Stimulated activated CD8-positive, alpha-beta memory T cell treated with anti-CD3 and anti-CD28 coated beads, Interleukin-12 subunit alpha, Interleukin-12 subunit beta, amount 100 ng/mL, for 24 hours (primary cell): ENCODE data around the gene NLRP7.
"Not testable (repeated sequence)": the region's sequence is repeated elsewhere in the genome, so short reads cannot be mapped to it uniquely, and the experiment has no call there.

Experiments
- DNase-seq: peaks from one replicate; pipeline ENCODE4 v3.0.0-alpha.2; 2020; ENCODE audit errors: extremely low read depth

Gene NLRP7

DNA sequence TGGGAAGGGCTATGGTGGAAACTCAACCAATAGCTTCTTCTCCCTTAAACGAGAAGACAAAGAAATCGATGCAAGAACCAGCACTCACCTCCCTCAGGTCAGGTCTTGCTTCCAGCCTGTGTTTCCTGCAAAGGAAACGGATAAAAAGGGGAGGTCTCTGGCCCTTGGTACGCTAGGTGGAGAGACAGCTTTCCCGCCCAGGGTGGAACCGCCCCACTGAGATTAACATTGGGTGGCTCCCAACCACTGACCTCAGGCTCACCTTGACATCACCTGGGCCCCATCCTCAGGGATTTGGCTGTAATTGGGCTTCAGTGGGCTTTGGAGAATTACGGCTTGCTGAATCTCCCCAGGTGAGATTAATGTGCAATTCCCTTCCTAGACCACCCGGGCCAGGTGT, at the start of gene NLRP7:
NLRP7 (minus strand) TSS at position 150 of the 400 bp plus-strand sequence.
- no peak for DNase-seq

GRCh38 chr19:54995561-54995960, 48.2 kb upstream of the NLRP7 start:
- no peak for DNase-seq

GRCh38 chr19:54989531-54989930, 42.2 kb upstream of the NLRP7 start:
- not testable (repeated sequence) for DNase-seq

DNA sequence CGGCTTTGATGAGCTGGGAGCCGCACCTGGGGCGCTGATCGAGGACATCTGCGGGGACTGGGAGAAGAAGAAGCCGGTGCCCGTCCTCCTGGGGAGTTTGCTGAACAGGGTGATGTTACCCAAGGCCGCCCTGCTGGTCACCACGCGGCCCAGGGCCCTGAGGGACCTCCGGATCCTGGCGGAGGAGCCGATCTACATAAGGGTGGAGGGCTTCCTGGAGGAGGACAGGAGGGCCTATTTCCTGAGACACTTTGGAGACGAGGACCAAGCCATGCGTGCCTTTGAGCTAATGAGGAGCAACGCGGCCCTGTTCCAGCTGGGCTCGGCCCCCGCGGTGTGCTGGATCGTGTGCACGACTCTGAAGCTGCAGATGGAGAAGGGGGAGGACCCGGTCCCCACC, 35.2 kb upstream of the NLRP7 start:
- not testable (repeated sequence) for DNase-seq

DNA sequence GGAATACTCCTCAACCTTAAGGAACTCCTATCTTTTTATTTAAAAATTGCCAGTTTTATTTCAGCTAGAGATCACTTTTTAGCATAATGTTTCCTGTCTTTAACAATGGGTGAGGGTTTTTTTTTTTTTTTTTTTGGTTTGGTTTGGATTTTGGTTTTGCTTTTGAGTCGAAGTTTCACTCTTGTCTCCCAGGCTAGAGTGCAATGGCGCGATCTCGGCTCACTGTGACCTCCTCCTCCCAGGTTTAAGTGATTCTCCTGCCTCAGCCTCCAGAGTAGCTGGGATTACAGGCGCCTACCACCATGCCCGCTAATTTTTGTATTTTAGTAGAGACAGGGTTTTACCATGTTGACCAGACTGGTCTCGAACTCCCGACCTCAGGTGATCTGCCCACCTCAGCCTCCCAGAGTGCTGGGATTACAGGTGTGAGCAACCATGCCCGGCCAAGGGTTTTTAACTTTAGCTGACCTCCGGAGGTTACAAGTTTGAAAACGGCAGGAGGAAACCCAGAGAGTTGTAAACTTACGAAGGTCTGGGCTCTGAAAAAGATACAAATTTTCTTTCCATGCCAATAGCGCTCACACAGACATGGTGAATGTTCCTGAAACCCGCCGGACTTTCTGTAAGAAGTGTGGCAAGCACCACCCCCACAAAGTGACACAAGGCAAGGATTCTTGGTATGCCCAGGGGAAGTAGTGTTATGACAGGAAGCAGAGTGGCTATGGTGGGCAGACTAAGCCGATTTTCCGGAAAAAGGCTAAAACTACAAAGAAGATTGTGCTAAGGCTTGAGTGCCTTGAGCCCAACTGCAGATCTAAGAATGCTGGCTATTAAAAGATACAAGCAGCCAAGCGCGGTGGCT, 26.1 kb upstream of the NLRP7 start:
- not testable (repeated sequence) for DNase-seq

DNA sequence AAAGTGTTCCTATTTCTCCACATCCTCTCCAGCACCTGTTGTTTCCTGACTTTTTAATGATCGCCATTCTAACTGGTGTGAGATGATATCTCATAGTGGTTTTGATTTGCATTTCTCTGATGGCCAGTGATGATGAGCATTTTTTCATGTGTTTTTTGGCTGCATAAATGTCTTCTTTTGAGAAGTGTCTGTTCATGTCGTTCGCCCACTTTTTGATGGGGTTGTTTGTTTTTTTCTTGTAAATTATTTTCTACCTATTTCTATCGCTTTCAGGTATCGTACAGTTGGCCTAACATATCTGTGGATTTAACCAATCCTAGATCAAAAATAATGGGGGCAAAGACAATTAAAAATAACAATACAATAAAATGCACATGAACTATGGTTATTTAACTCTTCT, 24.1 kb upstream of the NLRP7 start:
- DNase-seq = not testable (repeated sequence)

DNA sequence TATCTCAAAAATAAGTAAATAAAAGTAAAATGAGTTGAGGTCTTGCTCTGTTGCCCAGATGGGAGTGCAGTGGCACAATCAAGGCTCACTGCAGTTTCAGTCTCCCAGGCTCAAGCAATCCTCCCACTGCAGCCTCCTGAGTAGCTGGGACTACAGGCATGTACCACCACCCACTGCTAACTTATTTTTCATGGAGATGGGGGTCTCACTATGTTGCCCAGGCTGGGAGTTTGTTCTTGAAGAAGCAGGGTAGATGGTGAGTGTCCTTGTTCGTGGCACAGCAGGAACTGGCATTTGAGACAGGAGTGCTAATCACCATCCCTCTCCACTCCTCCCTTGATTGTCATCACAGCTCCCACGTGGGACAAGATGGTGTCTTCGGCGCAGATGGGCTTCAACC, 22.3 kb upstream of the NLRP7 start:
- no peak for DNase-seq

DNA sequence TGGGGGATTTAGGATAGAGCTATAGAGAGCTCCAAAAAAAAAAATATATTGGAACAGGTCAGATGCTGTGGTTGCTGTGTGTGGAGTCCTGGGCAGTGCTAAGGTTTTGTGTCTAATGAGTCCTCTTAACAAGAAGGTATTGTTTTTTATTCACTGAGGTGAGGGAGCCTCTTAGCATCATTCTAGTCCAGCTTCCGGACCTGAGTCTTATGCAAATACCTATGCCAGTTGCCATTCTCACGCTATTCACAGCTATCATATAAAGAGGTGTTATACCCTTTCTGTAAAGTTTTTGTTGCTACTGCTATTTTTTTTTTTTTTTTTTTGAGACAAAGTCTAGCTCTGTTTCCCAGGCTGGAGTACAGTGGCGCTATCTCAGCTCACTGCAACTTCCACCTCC, 20.3 kb upstream of the NLRP7 start:
- no peak for DNase-seq

- not testable (repeated sequence) for DNase-seq
These were observed 17.7 kb upstream of the NLRP7 start for GRCh38 chr19:54965055-54965454.

DNA sequence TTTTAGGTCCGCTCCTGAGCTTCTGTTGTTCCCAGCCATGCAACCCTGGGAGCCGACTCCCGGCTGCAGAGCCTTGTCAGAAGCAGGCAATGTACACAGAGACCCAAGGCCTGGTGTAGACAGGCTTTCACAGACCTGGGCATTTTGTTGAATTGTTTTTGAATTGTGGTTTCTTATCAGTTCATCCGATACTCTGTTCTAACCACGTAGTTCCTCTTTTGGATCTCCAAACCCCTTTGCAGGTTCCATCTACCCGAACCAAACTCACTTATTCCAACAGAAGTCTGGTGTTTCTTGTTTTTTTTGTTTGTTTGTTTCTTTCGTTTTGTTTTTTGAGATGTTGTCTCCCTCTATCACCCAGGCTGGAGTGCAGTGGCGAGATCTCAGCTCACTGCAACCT, 12.5 kb upstream of the NLRP7 start:
- DNase-seq = no peak

DNA sequence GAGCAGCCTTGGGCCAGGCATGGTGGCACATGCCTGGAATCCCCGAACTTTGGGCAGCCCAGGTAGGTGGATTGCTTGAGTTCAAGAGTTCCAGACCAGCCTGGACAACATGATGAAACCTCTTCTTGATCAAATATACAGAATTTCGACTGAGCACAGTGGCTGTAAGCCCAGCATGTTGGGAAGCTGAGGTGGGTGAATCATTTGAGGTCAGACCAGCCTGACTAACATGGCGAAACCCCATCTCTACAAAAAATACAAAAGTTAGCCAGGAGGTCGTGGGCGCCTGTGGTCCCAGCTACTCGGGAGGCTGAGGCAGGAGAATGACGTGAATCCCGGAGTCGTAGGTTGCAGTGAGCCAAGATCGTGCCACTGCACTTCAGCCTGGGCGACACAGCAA, 8.0 kb upstream of the NLRP7 start:
- no peak for DNase-seq

DNA sequence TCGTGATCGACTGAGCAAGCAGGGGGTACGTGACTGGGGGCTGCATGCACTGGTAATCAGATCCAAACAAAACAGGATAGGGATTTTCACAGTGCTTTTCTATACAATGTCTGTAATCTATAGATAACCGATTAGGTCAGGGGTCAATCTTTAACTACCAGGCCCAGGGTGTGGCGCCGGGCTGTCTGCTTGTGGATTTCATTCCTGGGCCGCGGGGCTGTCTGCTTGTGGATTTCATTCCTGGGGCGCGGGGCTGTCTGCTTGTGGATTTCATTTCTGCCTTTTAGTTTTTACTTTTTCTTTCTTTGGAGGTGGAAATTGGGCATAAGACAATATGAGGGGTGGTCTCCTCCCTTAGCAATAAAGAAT, 6.0 kb upstream of the NLRP7 start:
- DNase-seq = not testable (repeated sequence)

DNA sequence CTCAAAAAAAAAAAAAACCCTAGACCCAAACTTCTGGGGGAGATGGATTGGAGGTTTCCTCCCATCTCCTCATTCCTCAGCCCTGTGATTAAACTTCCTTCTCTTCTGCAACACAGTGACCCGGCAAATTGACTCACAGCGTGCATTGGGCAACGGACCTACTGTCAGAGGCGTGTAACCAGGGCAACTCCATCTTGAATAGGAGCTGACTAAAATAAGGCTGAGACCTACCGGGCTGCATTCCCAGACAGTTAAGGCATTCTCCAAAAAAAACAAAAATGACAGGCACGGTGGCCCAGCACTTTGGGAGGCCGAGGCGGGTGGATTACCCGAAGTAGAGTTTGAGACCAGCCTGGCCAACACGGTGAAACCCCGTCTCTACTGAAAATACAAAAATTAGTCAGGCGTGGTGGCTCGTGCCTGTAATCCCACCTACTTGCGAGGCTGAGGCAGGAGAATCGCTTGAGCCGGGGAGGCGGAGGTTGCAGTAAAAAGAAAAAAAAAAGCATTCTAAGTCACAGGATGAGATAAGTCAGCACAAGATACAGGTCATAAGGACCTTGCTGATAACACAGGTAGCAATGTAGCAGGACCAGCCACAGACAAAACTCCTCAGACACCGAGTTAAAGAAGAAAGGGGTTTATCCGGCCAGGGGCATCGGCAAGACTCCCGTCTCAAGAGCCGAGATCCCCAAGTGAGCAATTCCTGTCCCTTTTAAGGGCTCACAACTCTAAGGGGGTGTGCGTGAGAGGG, 5.4 kb upstream of the NLRP7 start:
- DNase-seq = no peak

GRCh38 chr19:54950580-54950979, 3.2 kb upstream of the NLRP7 start:
- DNase-seq = not testable (repeated sequence)

DNA sequence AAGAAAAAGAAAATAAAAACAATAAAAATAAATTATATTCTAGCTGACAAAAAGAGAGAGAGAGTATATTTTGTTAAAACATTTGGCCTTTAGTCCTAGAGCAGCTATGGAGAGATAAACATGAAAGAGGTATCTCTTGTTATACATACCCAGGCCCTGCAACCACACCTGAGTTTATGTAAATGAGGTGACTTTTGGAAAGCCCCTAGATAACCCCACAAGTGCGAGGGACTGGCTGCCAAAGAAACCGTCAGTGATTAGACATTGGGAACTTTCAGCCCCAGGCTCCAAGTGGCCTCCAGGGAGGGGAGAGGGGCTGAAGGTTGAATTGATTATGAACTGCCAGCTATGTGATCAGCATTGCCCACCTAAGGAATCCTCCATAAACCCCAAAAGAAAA, 2.1 kb upstream of the NLRP7 start:
- DNase-seq = no peak

GRCh38 chr19:54943772-54944361, 3.5 kb downstream of the NLRP7 start:
- DNase-seq = not testable (repeated sequence)

DNA sequence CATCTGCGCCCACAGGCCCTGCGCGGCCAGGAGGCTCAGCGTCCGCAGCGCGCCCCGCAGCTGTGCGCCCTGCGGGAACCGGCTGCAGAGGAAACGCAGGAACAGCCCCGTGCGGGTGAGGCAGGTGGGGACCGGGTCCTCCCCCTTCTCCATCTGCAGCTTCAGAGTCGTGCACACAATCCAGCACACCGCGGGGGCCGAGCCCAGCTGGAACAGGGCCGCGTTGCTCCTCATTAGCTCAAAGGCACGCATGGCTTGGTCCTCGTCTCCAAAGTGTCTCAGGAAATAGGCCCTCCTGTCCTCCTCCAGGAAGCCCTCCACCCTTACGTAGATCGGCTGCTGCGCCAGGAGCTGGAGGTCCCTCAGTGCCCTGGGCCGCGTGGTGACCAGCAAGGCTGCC, 7.8 kb downstream of the NLRP7 start:
- DNase-seq = not testable (repeated sequence)

DNA sequence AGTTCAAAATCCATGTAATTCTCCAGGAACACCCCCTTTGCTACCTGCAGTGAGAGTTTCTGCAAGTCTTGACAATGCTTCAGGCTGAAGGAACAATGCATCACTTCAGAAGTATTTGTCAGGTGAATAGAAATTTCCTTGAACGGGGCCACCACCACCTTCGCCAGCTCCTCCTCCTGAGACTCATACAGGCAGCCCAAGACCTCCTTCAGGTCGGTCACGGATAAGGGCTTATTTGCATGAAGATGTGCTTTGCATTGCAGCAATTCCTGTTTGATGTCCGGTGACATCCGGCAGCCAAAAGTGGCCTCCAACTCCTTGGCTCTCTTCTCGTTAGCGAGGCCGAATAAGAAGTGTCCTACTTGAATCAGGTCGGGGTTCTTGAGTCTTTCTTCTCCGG, 8.4 kb downstream of the NLRP7 start:
- no peak for DNase-seq

GRCh38 chr19:54937926-54938325, 9.4 kb downstream of the NLRP7 start:
- no peak for DNase-seq

DNA sequence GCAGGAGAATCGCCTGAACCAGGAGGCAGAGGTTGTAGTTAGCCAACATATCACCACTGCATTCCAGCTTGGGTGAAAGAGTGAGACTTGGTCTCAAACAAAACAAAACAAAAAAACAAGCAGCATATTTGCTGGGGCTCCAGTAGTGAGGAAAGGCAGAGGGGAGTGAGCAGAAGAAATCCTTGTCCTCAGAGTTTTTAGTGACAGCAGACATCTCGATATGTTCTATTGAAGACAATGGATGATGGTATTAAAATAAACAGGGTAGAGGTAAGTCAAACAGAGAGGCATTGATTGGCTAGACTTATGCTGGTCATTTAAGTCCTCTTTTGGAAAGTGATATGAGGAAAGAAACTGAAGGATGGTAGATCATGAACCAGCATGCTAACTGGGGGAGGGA, 19.0 kb downstream of the NLRP7 start:
- no peak for DNase-seq

DNA sequence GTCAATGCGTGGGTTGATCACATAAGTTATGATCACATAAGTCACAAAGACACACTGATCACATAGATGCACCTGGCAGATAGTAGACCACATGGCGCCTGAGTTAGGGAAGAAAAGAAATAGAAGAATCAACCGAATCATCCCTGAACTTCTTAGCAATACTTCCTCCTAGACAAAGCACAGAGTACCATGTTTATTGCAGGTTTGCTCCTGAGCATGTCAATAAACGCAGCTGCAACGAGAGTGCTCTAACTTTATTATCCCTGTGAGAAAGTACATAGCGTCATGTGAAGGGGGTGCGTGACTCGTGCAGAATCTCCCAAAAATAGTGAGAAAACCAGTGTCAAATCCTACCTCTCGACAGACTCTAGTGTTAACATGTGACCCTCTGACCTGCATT, 24.1 kb downstream of the NLRP7 start:
- no peak for DNase-seq

GRCh38 chr19:54921082-54921481, 26.2 kb downstream of the NLRP7 start:
- no peak for DNase-seq
